IPS DF 4.7 (cell line): ENCODE measurements around the gene C19orf53.
"Not testable (repeated sequence)": the region's sequence is repeated elsewhere in the genome, so short reads cannot be mapped to it uniquely, and the experiment has no call there.

Source experiments
- DNase-seq: peaks from one replicate; pipeline ENCODE4 v3.0.0-alpha.2; 2013; ENCODE audit warnings: low spot score; ENCODE audit errors: extremely low read depth

C19orf53 gene

DNA sequence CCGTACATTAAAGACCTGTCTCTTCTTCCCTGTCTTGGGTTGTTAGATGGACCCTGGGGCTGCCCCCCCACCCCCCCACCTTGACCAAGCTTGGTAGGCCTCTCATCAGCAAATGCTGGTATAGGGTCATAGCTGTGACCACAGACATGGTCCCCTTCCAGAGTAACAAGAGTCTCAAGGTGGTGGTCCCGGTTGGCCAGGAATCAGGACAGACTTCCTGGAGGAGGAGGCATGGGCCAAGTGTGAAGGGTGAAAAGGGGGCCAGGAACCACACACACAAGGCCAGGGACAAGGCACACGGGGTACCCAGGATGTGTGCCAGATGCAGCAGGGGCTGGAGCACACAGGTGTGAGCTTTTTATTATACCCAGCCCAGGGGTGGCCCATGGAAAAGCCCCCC is 11.0 kb upstream of the C19orf53 start:
- no peak for DNase-seq

DNA sequence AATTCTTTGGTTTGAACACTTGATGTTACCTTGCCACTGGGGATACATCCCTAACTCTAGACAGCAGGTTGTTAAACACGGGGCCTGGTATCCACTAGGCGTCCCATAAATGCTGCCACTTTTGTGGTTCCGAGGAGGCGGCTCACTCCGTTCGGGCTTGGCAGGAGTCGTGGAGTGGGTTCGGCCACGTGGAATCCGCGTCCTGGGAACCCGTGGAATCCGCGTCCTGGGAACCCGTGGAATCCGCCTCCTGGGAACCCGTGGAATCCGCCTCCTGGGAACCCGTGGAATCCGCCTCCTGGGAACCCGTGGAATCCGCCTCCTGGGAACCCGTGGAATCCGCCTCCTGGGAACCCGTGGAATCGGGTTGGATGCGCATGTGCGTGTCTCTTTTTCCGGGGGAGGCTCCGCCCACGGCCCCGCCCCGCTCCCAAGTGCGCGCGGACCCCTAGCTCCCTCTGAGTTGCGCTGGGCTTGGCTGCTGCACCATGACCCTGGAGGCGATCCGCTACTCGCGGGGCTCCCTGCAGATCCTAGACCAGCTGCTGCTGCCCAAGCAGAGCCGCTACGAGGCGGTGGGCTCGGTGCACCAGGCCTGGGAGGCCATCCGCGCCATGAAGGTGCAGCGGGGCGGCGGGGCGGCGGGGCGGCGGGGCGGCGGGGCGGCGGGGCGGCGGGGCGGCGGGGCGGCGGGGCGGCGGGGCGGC is 10.0 kb upstream of the C19orf53 start, which contains the start of gene MRI1:
TSS of gene MRI1 (plus strand) at position 422 of the 707 bp plus-strand sequence. CDS start at position 489, 67 bp downstream.
- DNase-seq = no peak

DNA sequence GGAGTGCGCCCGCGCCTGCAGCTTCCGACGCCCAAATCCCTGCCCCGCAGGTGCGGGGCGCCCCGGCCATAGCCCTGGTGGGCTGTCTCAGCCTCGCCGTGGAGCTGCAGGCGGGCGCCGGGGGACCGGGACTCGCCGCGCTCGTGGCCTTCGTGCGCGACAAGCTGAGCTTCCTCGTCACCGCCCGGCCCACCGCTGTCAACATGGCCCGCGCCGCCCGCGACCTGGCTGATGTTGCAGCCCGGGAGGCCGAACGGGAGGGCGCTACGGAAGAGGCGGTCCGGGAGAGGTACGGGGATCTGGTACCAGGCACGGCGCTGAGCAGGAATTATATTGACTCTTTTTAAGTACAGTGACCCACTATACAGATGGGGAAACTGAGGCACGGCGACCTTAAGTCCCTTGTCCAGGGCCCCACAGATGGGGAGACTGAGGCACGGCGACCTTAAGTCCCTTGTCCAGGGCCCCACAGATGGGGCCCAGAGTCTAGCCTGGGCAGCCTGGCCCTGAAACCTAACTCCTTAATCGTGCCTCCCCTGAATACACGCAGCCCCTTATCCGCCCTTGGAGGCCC is 9.3 kb upstream of the C19orf53 start:
- DNase-seq = no peak

DNA sequence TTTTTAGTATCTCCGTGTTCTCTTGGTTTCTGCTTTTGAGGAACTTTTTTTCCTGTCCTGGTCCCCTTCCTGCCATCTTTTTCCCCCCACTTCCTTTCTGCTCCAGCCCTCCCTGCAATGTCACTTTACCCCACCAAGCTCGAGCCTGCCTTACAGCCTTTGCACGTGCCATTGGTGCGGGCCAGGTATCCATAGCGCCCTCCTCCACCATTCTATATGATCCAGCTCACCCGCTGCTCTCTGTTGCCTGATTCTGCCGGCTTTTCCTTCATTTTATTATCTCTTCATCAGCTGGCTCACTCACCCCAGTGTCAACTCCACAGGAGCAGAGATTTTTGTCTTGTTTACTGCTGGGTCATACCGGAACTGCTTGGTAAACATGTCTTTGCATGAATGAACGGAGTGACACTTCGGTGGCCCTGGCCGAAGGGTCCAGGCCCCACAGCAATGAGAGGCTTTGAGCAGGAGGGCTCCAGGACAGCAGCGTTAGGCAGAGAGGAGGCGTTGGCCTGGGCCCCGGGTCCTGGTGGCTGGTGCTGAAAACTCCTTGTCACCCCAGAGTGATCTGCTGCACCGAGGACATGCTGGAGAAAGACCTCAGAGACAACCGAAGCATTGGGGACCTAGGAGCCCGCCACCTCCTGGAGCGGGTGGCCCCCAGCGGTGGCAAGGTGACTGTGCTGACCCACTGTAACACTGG is 8.7 kb upstream of the C19orf53 start:
- DNase-seq = no peak

DNA sequence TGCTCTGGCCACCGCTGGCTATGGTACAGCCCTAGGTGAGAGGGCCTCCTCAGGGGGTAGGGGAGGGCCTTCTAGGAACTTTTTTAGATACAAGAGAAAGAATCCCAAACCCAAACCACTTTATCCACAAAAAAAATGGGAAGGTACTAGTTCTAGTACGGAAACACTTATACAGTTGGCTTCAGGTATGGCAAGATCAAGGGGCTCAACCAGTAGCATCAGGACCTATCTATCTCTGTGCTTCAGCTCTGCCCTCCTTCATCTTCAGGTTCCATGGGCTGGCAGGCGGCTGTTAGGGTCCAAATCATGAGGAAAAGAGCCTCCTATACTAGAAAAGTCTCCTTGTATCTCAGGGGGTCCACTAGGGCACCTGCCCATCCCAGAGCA is 8.2 kb upstream of the C19orf53 start:
- DNase-seq = no peak

DNA sequence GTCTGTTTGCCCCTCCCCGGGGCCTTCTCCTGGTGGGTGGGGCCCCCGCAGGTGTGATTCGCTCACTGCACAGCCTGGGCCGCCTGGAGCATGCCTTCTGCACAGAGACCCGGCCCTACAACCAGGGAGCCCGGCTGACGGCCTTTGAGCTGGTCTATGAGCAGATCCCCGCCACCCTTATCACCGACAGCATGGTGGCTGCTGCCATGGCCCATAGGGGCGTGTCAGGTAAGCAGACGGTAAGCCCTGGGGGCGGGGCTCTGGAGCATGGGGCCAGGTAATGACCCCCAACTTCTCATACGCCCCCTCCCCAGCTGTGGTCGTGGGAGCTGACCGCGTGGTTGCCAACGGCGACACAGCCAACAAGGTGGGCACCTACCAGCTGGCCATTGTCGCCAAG is 5.7 kb upstream of the C19orf53 start:
- DNase-seq = no peak

DNA sequence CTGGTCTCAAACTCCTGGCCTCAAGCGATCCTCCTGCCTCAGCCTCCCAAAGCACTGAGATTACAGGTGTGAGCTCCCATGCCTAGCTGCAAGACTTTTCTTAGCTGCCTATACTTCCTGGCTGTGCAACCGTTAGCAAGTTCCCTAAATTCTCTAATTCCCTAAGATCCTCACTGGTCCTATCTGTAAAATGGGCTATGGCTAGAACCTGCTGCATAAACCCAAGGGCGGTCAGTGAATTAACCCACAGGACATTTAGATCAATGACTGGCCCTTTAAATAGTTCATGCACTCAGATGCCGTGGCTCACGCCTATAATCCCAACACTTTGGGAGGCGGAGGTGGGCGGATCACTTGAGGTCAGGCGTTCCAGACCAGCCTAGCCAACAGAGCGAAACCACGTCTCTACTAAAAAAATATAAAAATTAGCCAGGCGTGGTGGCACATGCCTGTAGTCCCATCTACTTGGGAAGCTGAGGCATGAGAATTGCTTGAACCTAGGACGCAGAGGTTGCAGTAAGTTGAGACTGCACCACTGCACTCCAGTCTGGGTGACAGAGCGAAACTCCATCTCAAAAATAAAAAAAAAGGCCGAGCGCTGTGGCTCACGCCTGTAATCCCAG is 4.1 kb upstream of the C19orf53 start:
- no peak for DNase-seq

DNA sequence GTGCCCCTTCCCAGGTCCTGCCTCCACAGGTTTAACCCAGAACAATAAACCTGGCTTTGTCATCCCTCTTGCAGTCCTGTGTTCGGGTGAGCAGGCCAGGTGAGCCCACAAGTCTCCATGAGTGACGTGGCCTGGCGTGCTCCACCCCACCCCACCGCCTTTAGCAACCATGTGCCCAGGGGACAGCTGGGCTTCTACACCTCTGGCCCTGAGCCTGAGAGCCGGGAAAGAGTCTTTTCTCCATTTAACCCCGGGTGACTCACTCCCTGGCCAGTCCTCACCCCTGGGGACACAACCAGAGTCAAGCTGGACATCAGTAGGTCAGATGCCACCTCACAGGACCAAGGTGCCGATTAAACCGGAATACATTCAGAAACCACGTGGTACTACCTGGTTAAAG is 4.1 kb downstream of the C19orf53 start:
- DNase-seq = no peak

DNA sequence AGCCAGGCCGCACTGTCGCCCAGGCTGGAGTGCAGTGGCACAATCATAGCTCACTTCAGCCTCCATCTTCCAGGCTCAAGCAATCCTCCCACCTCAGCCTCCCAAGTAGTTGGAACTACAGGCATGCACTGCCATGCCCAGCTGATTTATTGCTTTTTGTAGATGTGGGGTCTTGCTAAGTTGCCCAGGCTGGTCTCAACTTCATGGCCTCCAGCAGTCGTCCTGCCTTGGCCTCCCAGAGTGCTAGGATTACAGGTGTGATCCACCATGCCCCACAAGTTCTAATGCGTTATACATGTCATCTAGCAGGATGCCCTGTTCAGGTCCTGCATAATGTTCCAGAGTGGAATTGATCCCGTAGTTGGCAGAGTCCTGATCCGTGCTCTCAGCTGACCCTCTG is 4.6 kb downstream of the C19orf53 start:
- DNase-seq = no peak

DNA sequence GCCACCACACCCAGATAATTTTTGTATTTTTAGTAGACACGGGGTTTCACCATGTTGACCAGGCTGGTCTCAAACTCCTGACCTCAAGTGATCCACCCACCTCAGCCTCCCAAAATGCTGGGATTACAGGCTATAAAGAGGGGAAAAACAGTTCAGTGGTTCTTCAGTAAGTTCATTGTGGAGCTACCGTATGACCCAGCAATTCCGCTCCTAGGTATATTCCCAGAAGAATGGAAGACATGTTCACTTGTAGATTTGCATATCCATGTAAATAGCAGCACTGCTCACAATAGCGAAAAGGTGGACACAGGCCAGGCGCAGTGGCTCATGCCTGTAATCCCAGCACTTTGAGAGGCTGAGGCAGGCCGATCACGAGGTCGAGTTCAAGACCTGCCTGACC is 5.5 kb downstream of the C19orf53 start:
- not testable (repeated sequence) for DNase-seq

DNA sequence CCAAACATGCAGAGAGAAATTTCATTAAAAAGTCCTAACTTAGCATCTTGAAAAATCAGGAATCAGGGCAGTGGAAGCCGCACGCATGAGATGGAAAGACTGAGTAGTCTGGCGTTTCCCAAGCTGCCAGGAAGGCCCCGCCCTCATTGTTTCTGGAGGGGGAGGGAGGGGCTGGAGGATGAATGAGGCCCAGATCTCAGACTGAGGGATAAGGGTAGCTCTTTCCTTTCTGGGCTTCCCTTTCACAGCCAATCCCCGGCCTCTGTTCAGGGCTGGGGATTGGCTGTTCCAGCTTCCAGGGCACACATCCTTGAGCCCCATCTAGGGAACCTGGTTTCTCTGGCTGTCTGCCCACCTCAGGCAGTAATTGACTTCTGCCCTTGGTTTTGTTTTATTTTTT is 7.3 kb downstream of the C19orf53 start:
- DNase-seq = no peak

DNA sequence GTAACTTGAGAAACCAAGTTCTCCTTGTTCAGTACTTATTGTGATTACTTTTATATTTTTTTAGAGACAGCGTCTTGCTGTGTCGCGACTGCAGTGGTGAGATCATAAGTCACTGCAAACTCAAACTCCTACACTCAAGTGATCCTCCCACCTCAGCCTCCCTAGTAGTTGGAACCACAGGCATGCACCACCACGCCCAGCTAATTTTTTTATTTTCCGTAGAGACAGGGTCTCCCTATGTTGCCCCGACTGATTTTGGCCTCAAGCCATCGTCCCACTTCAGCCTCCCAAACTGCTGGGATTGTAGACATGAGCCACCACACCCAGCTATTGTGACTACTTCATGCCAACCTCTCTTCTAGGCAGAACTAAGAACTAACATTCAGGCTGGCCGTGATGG is 8.3 kb downstream of the C19orf53 start:
- DNase-seq = no peak

DNA sequence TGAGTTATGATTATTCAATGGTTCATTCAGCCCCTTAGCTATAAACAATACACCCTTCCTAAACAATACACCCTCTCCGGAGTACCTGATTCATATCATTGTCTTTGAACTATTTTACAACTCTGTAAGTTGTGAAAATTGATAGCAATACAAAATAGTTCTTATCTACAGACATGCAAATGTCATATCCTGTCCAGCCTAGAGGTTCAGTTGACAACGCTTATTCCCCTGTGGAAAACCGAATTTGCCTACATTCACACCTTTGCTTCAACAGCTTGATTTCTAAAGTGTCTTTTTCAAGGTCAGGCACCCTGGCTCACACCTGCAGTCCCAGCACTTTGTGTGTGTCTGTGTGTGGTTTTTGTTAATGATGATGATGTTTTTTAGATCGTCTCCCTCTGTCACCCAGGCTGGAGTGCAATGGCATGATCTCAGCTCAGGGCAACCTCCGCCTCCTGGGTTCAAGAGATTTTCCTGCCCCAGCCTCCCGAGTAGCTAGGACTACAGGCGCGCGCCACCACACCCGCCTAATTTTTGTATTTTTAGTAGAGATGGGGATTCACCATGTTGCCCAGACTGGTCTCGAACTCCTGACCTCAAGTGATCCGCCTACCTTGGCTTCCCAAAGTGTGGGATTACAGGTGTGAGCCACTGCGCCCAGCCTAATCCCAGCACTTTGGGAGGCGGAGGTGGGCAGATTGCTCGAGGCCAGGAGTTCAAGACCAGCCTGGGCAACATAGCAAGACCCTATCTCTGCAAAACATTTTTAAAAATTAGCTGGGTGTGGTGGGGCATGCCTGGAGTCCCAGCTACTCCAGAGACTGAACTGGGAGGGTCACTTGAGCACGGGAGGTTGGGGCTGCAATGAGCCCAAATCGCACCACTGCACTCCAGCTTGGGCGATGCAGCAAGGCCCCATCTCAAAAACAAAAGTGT is 9.6 kb downstream of the C19orf53 start:
- no peak for DNase-seq

DNA sequence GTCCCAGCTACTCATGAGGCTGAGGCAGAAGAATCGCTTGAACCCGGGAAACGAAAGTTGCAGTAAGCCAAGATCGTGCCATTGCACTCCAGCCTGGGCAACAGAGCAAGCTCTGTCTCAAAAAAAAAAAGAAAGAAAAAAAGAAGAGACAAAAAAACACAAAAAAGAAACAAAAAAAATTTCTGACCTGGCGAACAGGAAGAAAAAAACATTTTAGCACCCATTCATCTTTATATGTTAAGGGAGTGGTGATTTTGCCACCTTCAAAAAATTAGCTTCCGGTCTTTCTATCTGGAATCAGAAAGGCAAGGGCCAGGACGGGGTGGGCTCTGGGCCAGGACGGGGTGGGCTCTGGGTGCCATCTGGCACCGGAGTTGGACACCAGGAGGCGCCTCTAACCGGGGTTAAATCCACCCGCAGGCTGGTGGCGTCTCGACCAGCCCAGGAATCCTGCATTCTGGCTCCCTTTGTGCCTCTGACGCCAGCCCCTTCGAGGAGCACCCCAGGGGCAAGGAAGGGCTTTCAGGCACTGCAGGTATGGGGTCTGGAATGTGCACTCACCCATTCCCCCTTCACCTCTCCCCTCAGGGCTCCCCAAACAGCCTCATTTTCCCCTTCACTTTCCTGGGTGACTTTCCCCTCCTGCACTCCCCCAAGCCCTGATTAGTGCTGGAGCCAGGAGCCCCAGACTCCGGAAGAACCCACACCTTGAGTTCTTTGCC is 10.6 kb downstream of the C19orf53 start:
- no peak for DNase-seq

DNA sequence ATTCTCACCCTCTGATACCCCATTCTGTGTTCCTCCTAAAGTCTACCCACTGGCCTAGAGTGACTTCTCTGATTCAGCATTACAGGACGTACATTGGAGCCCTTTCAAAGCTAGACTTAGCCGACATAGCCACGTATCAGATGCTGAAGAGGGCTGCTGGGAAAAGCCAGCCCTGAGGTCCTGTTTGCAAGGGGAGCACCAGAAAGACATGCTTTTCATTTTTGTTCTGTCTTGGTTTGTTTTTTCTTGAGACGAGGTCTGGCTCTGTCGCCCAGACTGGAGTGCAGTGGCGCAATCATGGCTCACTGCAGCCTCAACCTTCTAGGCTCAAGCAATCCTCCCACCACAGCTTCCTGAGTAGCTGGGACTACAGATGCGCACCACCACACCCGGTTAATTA is 14.7 kb downstream of the C19orf53 start:
- DNase-seq = no peak

DNA sequence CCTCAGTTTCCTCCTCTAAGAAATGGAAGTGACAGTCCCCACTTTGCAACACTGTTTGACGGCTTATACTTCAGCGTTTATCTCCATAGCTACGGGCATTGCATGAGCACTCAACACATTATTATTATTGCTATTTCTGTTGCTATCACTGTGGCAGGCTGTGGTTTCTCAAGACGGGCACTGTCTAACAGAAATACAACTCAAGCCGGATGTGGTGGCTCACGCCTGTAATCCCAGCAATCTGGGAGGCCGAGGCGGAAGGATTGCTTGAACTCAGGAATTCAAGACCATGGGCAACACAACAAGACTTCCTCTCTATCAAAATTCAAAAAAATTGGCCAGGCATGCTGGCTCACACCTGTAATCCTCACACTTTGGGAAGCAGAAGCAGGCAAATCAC is 16.1 kb downstream of the C19orf53 start:
- no peak for DNase-seq

DNA sequence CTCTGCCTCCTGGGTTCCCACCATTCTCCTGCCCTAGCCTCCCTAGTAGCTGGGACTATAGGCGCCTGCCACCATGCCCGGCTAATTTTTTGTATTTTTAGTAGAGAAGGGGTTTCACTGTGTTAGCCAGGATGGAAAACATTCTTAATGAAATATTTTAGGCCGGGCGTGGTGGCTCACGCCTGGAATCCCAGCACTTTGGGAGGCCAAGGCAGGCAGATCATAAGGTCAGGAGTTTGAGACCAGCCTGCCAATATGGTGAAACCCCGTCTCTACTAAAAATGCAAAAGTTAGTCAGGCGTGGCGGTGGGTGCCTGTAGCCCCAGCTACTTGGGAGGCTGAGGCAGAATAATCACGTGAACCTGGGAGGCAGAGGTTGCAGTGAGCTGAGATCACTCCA is 19.1 kb downstream of the C19orf53 start:
- DNase-seq = not testable (repeated sequence)

DNA sequence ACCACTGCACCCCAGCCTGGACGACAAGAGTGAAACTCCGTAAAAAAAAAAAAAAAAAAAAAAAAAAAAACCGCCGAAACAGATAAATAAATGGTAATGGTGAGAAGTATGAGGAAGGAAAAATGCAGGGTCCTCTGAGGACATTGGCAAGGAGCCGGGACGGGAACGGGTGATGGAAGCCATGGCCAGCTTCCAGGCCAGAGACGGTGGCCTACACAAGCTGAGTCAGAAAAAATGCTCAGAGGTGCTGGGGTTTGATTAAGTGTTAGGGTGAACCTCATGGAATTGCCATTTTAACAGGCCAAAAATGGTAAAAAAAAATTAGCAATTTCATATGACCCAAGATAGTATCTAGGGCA is 20.1 kb downstream of the C19orf53 start:
- DNase-seq = no peak

DNA sequence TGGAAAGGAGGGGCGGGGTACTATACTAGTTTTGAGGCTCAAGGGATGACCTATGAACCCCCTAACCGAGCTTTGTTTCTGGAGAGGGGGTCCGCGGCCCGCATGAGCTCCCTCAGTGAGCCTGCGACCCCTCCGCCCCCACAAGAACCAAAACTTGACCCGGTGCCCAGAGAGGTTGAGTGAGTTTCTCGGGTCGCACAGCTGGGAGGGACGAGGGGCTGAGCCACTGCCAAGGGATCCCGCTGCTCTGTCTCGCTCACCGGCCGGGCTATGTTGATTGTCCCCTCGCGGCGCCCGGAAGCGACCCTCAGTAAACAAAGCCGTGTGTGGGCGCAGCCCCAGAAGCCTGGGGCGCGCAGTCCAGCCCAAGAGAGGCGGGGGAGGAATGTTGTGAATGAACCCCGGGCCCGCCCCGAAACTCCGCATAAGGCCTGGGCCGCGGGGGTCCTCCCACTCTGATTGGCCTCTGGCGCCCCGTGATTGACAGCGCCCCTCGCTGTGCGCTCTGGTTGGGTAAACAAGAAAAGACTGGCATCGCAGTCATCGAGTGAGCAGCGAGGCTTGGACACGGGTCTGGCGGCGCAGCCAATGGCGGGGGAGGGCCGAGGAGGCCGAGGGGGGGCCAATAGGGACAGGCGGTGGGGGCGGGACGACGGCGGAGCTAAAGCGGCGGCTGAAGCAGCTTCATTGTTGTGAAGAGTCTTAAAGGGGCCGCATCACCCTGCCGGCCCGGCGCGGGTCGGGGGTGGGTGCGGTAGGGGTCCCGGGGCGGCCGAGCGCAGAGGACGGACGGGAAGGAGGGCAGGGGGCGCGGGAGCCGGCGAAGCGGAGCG is 20.7 kb downstream of the C19orf53 start, which contains the start of gene ZSWIM4:
TSS of gene ZSWIM4 (plus strand) at position 687 of the 833 bp plus-strand sequence. CDS start 206 bp downstream, outside the sequence.
- DNase-seq = peak; percentile 99
